ENCODE measurements around the gene SLC16A10. TPM values are rescaled to one million over a fixed set of nuclear protein-coding genes. Genes with fewer than 3 reads are reported as not detected.

SLC16A10 gene
- total RNA-seq, 1 donor from 2014 or later = 2.4 TPM

DNA sequence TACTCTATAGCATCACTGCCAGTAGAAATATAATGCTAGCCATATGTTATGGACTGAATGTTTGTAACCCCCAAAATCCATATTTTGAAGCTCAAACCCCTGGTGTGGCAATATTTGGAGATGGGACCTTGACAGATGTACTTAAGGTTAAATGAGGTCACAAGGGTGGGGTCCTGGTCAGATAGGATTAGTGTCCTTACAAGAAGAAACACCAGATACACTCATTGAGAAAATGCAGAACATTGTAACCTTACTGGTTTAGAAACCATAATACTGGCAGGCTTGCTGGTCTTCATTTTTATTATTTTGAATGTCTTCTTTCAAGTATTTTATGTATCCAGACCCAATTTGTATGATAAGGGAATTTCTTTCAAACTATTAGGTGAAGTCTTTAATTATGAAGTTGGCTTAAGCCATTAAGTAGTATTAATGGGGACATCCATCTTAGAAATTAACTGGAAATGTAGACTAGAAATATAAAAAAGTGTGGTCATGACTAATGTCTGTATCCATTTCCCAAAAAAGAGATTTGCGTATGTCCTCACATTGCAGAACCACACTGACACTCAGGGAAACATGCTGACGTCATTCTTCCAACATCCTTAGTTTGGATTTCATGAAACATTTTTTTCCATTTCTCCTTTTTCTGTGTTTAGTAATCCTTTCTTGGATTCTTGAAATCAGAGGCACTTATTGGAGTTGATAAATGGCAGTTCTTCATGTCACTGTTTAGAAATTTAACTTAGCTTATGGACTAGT is 32.4 kb downstream of the SLC16A10 start:
- DNase-seq (ENCODE audit: low spot score) = no peak
- no peak overlapping the region for H3K27ac Mint-ChIP-seq (ENCODE audit: unreplicated experiment)
- H3K4me1 Mint-ChIP-seq (ENCODE audit: unreplicated experiment) = no peaks in the 10 kb centered on the region
- H3K4me3 Mint-ChIP-seq (ENCODE audit: unreplicated experiment) = no peak overlapping the region
- TF ChIP-seq, protein P1, sequence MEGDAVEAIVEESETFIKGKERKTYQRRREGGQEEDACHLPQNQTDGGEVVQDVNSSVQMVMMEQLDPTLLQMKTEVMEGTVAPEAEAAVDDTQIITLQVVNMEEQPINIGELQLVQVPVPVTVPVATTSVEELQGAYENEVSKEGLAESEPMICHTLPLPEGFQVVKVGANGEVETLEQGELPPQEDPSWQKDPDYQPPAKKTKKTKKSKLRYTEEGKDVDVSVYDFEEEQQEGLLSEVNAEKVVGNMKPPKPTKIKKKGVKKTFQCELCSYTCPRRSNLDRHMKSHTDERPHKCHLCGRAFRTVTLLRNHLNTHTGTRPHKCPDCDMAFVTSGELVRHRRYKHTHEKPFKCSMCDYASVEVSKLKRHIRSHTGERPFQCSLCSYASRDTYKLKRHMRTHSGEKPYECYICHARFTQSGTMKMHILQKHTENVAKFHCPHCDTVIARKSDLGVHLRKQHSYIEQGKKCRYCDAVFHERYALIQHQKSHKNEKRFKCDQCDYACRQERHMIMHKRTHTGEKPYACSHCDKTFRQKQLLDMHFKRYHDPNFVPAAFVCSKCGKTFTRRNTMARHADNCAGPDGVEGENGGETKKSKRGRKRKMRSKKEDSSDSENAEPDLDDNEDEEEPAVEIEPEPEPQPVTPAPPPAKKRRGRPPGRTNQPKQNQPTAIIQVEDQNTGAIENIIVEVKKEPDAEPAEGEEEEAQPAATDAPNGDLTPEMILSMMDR (IDR thresholded peaks at IDR 0.05; ENCODE audit: unreplicated experiment) = no peak
- H3K9me3 Mint-ChIP-seq (ENCODE audit: unreplicated experiment) = no peaks in the 10 kb centered on the region
- H3K27me3 Mint-ChIP-seq (ENCODE audit: unreplicated experiment) = no peaks in the 10 kb centered on the region
- no peaks in the 10 kb centered on the region for H3K36me3 Mint-ChIP-seq (ENCODE audit: low read depth, unreplicated experiment)

DNA sequence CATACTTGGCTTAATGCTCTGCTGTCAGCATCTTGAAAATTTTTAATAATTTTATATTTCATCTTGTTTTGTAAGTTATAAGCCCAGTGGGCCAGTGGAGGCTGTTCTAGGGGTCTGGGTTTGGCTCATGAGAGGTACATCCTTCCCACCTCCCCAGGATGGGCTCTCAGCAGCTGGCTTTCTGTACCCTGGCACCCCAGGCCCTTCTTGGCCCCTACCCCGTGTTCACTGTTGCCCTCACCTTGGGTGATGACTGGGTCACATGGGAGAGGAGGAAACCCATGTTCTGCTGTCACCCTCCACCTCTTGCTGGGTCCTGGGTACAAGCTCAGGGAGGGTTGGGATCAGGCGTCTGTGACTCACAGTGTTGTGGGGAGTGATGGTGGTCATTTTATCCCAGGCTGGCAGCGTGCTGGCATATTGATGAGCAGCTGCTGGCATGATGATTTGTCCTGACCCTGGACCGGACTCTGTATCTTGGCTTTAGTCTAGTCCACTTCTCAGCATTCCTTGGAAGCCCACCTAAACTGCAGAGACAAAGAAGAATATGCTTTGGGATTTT is 34.6 kb downstream of the SLC16A10 start:
- DNase-seq (ENCODE audit: low spot score) = no peak
- TF ChIP-seq, protein P1 (IDR thresholded peaks at IDR 0.05; ENCODE audit: unreplicated experiment) = no peak
- no peaks in the 10 kb centered on the region for H3K27me3 Mint-ChIP-seq (ENCODE audit: unreplicated experiment)
- no peaks in the 10 kb centered on the region for H3K4me1 Mint-ChIP-seq (ENCODE audit: unreplicated experiment)
- no peak overlapping the region for H3K27ac Mint-ChIP-seq (ENCODE audit: unreplicated experiment)
- H3K9me3 Mint-ChIP-seq (ENCODE audit: unreplicated experiment) = no peaks in the 10 kb centered on the region
- H3K4me3 Mint-ChIP-seq (ENCODE audit: unreplicated experiment) = no peak overlapping the region
- H3K36me3 Mint-ChIP-seq (ENCODE audit: low read depth, unreplicated experiment) = no peaks in the 10 kb centered on the region

DNA sequence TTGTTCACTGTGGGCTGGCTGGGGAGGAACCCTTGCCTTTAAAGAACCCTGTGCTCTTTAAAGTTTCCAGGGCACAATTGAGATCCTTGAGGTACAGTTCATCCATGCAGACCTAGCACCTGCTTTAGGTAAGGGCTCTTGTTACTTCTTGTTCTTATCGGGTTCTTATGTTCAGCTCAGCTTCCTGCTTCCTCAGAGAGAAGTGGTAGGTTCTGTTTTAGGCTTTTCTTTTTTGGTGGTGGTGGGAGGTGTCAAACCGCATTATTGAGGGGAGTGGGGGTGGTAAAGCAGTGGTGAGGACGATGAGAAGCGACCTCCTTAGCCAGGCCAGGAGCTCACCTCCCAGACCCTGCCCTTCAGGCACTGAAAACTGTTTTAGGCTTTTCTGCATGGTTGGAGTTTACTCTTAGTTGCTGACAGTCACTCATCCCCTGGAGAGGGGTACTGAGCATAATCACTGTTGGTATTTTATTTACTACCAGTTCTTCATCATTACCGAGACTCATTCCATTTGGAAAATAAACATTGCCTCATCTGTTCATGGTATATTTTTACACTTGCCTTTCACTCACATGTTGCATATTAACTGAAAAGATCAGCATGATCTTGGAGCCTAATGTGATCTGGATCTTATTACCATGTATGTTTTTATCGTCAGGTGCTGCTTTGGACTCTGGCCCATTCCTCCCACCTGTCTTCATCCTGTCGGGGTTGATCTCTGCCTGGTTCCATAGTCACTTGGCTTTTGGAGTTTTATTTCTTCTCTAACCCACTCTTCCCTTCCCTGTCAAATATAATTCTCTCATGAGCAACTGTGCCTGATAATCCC is 35.4 kb downstream of the SLC16A10 start:
- peaks cover 4% of the 10 kb centered on the region for H3K4me1 Mint-ChIP-seq (ENCODE audit: unreplicated experiment)
- TF ChIP-seq, protein P1 (IDR thresholded peaks at IDR 0.05; ENCODE audit: unreplicated experiment) = no peak
- H3K9me3 Mint-ChIP-seq (ENCODE audit: unreplicated experiment) = no peaks in the 10 kb centered on the region
- H3K27ac Mint-ChIP-seq (ENCODE audit: unreplicated experiment) = no peak overlapping the region
- H3K27me3 Mint-ChIP-seq (ENCODE audit: unreplicated experiment) = no peaks in the 10 kb centered on the region
- H3K4me3 Mint-ChIP-seq (ENCODE audit: unreplicated experiment) = no peak overlapping the region
- DNase-seq (ENCODE audit: low spot score) = no peak
- no peaks in the 10 kb centered on the region for H3K36me3 Mint-ChIP-seq (ENCODE audit: low read depth, unreplicated experiment)

DNA sequence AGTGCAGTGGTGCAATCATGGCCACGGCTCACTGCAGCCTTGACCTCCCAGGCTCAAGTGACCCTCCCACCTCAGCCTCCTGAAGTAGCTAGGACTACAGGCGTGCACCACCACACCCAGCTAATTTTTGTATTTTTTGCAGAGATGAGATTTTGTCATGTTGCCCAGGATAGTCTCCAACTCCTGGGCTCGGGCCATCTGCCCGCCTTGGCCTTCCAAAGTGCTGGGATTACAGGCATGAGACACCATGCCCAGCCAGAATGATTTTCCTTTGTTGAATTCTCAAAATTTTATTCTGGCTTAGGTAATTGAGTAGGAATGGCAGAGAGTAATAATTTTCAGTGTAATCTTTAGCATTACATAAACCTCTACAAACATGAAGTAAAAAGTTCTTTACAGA is 37.1 kb downstream of the SLC16A10 start:
- no peak for DNase-seq (ENCODE audit: low spot score)
- Mint-ChIP-seq H3K36me3 (ENCODE audit: low read depth, unreplicated experiment) (no peaks in the 10 kb centered on the region), H3K4me1 (ENCODE audit: unreplicated experiment) (peaks cover 6% of the 10 kb centered on the region), H3K27me3 (ENCODE audit: unreplicated experiment) (no peaks in the 10 kb centered on the region), H3K4me3 (ENCODE audit: unreplicated experiment) (no peak overlapping the region), H3K27ac (ENCODE audit: unreplicated experiment) (no peak overlapping the region), H3K9me3 (ENCODE audit: unreplicated experiment) (no peaks in the 10 kb centered on the region)
- TF ChIP-seq, protein P1 (IDR thresholded peaks at IDR 0.05; ENCODE audit: unreplicated experiment) = no peak
